Fibroblast of lung (primary cell): Measurements from ENCODE around the gene LINC01488.

Experiments
- CTCF ChIP-seq, 2 donors: IDR thresholded peaks in 1 of 2; conservative IDR thresholded peaks in 1 of 2; 1 replicate in 1 of 2; 2 replicates in 1 of 2; pipeline ENCODE4 v1.5.1; 2011 to 2012; ENCODE audit warnings: low read length in 2 of 2, control low read depth in 1 of 2, inconsistent platforms in 1 of 2, low read depth in 1 of 2, mild to moderate bottlenecking in 1 of 2
- EZH2 ChIP-seq: IDR thresholded peaks from 2 replicates; pipeline ENCODE4 v1.5.1; 2012; ENCODE audit warnings: low read length, control low read depth, mild to moderate bottlenecking; ENCODE audit errors: missing control alignments

- no peak for TF ChIP-seq CTCF (conservative IDR thresholded peaks at IDR 0.05 in 1 of 2, IDR thresholded peaks at IDR 0.05 in 1 of 2; ENCODE audit: low read depth in 1 of 2, low read length in 2 of 2)
- no peak for TF ChIP-seq EZH2
Observed at GRCh38 chr11:69496631-69497220, 15.3 kb downstream of the LINC01488 start.
